HepG2 (cell line): ENCODE results near the gene HSDL1. TPM values are rescaled to one million over a fixed set of nuclear protein-coding genes. Genes with fewer than 3 reads are reported as not detected.

Experiments
- ATF7-NPFF ChIP-seq: sonication (generic); formaldehyde crosslinking; IDR thresholded peaks from 2 replicates; pipeline ENCODE4 v1.8.1; 2023; ENCODE audit warnings: mild to moderate bottlenecking, low read depth, missing genetic modification reagents, moderate library complexity
- CEBPG ChIP-seq: IDR thresholded peaks from 2 replicates; pipeline ENCODE4 v1.6.1; 2016
- DPF2 ChIP-seq: sonication (generic); formaldehyde crosslinking; IDR thresholded peaks from 2 replicates; pipeline ENCODE4 v1.4.0; 2020; ENCODE audit warnings: mild to moderate bottlenecking, low read depth, missing genetic modification reagents, borderline replicate concordance
- GTF3A ChIP-seq: sonication (generic); formaldehyde crosslinking; conservative IDR thresholded peaks from 2 replicates; pipeline ENCODE4 v1.4.0; 2020; ENCODE audit warnings: mild to moderate bottlenecking, missing genetic modification reagents
- KLF12 ChIP-seq: sonication (generic); formaldehyde crosslinking; IDR thresholded peaks from 2 replicates; pipeline ENCODE4 v1.4.0; 2020; ENCODE audit warnings: missing genetic modification reagents, borderline replicate concordance
- KLF9 ChIP-seq: IDR thresholded peaks from 2 replicates; pipeline ENCODE4 v1.6.1; 2016; ENCODE audit warnings: low read depth
- MXI1 ChIP-seq: IDR thresholded peaks from 3 replicates; pipeline ENCODE4 v1.6.1; 2012; ENCODE audit warnings: low read depth, low read length, inconsistent platforms, borderline replicate concordance
- NFKB2 ChIP-seq: sonication (generic); formaldehyde crosslinking; IDR thresholded peaks from 2 replicates; pipeline ENCODE4 v1.4.0; 2020; ENCODE audit warnings: missing genetic modification reagents, borderline replicate concordance
- PHF20 ChIP-seq: sonication (generic); formaldehyde crosslinking; IDR thresholded peaks from 2 replicates; pipeline ENCODE4 v1.5.0; 2020; ENCODE audit warnings: mild to moderate bottlenecking, missing genetic modification reagents
- PHF21A ChIP-seq: sonication (generic); formaldehyde crosslinking; IDR thresholded peaks from 2 replicates; pipeline ENCODE4 v1.5.0; 2020; ENCODE audit warnings: mild to moderate bottlenecking, missing genetic modification reagents
- RBM39 ChIP-seq: fragments of 200-400 bp; formaldehyde crosslinking; IDR thresholded peaks from one replicate; pipeline ENCODE4 v1.6.1; 2018; ENCODE audit warnings: antibody characterized with exemption, mild to moderate bottlenecking, low read depth, low read length; ENCODE audit not compliant: poor library complexity, severe bottlenecking
- SMYD3 ChIP-seq: sonication (generic); formaldehyde crosslinking; IDR thresholded peaks from 2 replicates; pipeline ENCODE4 v1.8.1; 2023; ENCODE audit warnings: mild to moderate bottlenecking, missing genetic modification reagents
- SRSF1 ChIP-seq: fragments of 200-400 bp; formaldehyde crosslinking; optimal IDR thresholded peaks from 2 replicates; pipeline ENCODE3; 2017; ENCODE audit warnings: mild to moderate bottlenecking, low read depth, low read length, moderate library complexity
- SUZ12 ChIP-seq: fragments of 150-350 bp; IDR thresholded peaks from 2 replicates; pipeline ENCODE4 v1.6.1; 2014; ENCODE audit warnings: low read depth, low read length
- ZBTB7A ChIP-seq: sonication (generic); formaldehyde crosslinking; IDR thresholded peaks from 2 replicates; pipeline ENCODE4 v1.8.0; 2022; ENCODE audit warnings: mild to moderate bottlenecking, missing genetic modification reagents
- ZNF124 ChIP-seq: sonication (generic); formaldehyde crosslinking; IDR thresholded peaks from 2 replicates; pipeline ENCODE4 v1.4.0; 2020; ENCODE audit warnings: missing genetic modification reagents
- ZNF263 ChIP-seq: sonication (generic); formaldehyde crosslinking; IDR thresholded peaks from 2 replicates; pipeline ENCODE4 v1.4.0; 2020; ENCODE audit warnings: missing genetic modification reagents
- ZNF564 ChIP-seq: sonication (generic); formaldehyde crosslinking; IDR thresholded peaks from 2 replicates; pipeline ENCODE4 v1.8.1; 2023; ENCODE audit warnings: mild to moderate bottlenecking, missing genetic modification reagents
- ZNF614 ChIP-seq: IDR thresholded peaks from 2 replicates; pipeline ENCODE4 v1.6.1; 2018; ENCODE audit warnings: missing biosample characterization, missing genetic modification reagents, inconsistent platforms, borderline replicate concordance
- ZNF772 ChIP-seq: sonication (generic); formaldehyde crosslinking; IDR thresholded peaks from 2 replicates; pipeline ENCODE4 v1.5.0; 2020; ENCODE audit warnings: mild to moderate bottlenecking, missing genetic modification reagents
- ZNF775 ChIP-seq: sonication (generic); formaldehyde crosslinking; IDR thresholded peaks from 2 replicates; pipeline ENCODE4 v1.4.0; 2020; ENCODE audit warnings: missing genetic modification reagents, mild to moderate bottlenecking, moderate library complexity, borderline replicate concordance
- ZNF883 ChIP-seq: sonication (generic); formaldehyde crosslinking; IDR thresholded peaks from 2 replicates; pipeline ENCODE4 v1.5.1; 2020; ENCODE audit warnings: mild to moderate bottlenecking, missing genetic modification reagents; ENCODE audit errors: not compliant biosample characterization
- polyA plus RNA-seq, 8 experiments: library from polyadenylated mRNA; depleted of rRNA in 3 of 8; stranded (reverse) in 7 of 8; unstranded in 1 of 8; fragments of >200 nt; fragmentation: Illumina TruSeq in 4 of 8; extraction: Trizol in 4 of 8; gene quantifications; 2 replicates each; pipeline versions ENCODE4 v1.2.1 to v1.2.3, GENCODE V29; 2011 to 2016; ENCODE audit warnings: low read depth in 4 of 8, missing spikeins in 1 of 8, mixed read lengths in 1 of 8; ENCODE audit not compliant: insufficient read depth in 1 of 8
- total RNA-seq, 5 experiments: library from RNA; depleted of rRNA; stranded (reverse); fragments of >200 nt; fragmentation: Illumina TruSeq; extraction: Trizol; gene quantifications; 2 replicates each; pipeline ENCODE4 v1.2.3, GENCODE V29; 2016; ENCODE audit warnings: low read depth in 1 of 5
- TF ChIP-seq, protein P1 (sequence below): sonication (generic); formaldehyde crosslinking; conservative IDR thresholded peaks from 2 replicates; pipeline ENCODE4 v1.8.0; 2022; ENCODE audit warnings: mild to moderate bottlenecking, moderate library complexity, missing genetic modification reagents
- TF ChIP-seq, protein P2 (sequence below): sonication (generic); formaldehyde crosslinking; IDR thresholded peaks from 2 replicates; pipeline ENCODE4 v1.4.0; 2020; ENCODE audit warnings: missing genetic modification reagents

HSDL1 gene
- total and polyA plus RNA-seq, 2 of the 13 experiments (the other 11 are each of a cell fraction or from before 2014, with no cell fraction given), result 49.2 to 49.7 TPM

DNA sequence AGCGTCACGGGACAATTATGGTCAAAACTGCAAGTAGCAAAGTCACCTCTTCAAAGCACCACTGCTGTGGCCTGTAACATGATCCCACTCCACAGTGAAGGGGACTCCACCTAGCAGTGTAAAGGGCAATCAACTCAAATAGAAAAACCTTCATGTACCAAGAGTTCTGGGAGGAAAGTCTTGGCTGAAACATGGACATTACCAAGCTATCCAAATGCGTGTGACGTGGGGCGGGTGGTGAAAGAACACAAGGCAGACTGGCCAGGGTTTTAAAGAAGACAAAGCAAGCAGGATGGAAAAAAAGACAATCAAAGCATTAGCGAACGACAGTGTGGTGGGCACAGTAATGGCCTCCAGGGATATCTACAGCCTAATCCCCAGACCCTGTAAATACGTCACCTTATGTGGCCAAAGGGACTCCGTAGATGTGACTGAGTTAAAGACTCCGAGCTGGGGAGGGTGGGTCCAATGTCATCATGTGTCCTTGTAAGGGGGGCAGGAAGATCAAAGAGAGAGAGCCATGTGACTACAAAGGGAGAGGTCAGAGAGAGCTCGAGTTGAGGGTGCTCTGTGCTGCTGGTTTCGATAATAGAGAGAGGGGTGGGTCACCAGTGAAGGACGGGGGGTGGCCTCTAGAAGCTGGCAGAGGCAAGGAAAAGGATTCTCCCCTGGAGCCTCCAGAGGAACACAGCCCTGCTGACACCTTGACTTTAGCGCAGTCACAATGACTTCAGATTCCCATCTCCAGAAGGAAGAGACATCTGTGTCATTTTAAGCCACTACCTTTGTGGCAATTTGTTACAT lies 6.0 kb downstream of the HSDL1 start (continued):
- no peak; the same call in 1 of the 2 replicates for TF ChIP-seq NFKB2
- TF ChIP-seq KLF9, result no peak
- TF ChIP-seq DPF2, result peak; percentile 80
- peak; percentile 86; the same call in 1 of the 2 replicates for TF ChIP-seq ZBTB7A (CRISPR knock-in tag)
- TF ChIP-seq ATF7-NPFF (CRISPR knock-in tag), result no peak
- no peak for TF ChIP-seq RBM39
- TF ChIP-seq, protein P1, sequence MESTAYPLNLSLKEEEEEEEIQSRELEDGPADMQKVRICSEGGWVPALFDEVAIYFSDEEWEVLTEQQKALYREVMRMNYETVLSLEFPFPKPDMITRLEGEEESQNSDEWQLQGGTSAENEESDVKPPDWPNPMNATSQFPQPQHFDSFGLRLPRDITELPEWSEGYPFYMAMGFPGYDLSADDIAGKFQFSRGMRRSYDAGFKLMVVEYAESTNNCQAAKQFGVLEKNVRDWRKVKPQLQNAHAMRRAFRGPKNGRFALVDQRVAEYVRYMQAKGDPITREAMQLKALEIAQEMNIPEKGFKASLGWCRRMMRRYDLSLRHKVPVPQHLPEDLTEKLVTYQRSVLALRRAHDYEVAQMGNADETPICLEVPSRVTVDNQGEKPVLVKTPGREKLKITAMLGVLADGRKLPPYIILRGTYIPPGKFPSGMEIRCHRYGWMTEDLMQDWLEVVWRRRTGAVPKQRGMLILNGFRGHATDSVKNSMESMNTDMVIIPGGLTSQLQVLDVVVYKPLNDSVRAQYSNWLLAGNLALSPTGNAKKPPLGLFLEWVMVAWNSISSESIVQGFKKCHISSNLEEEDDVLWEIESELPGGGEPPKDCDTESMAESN (CRISPR knock-in tag), result no peak
- TF ChIP-seq, protein P2, sequence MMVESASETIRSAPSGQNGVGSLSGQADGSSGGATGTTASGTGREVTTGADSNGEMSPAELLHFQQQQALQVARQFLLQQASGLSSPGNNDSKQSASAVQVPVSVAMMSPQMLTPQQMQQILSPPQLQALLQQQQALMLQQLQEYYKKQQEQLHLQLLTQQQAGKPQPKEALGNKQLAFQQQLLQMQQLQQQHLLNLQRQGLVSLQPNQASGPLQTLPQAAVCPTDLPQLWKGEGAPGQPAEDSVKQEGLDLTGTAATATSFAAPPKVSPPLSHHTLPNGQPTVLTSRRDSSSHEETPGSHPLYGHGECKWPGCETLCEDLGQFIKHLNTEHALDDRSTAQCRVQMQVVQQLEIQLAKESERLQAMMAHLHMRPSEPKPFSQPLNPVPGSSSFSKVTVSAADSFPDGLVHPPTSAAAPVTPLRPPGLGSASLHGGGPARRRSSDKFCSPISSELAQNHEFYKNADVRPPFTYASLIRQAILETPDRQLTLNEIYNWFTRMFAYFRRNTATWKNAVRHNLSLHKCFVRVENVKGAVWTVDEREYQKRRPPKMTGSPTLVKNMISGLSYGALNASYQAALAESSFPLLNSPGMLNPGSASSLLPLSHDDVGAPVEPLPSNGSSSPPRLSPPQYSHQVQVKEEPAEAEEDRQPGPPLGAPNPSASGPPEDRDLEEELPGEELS (CRISPR knock-in tag), result peak; percentile 60
- no peak for TF ChIP-seq ZNF775
- no peak; the same call in 1 of the 2 replicates for TF ChIP-seq ZNF614 (CRISPR knock-in tag)
- 0 out of 2 replicates have a peak, but pooled peaks have one; percentile 14 for TF ChIP-seq ZNF772 (CRISPR knock-in tag)
- TF ChIP-seq SRSF1, result no peak
- peak; percentile 87 for TF ChIP-seq PHF21A (CRISPR knock-in tag)
- peak; percentile 27 for TF ChIP-seq ZNF883 (CRISPR knock-in tag)
- peak; percentile 46; the same call in 1 of the 2 replicates for TF ChIP-seq ZNF263
- no peak for TF ChIP-seq GTF3A (CRISPR knock-in tag)
- TF ChIP-seq KLF12 (CRISPR knock-in tag), result no peak
- TF ChIP-seq ZNF564 (CRISPR knock-in tag), result no peak
- 0 out of 2 replicates have a peak, but pooled peaks have one; percentile 37 for TF ChIP-seq CEBPG (CRISPR knock-in tag)
- TF ChIP-seq SUZ12, result no peak
- TF ChIP-seq ZNF124 (CRISPR knock-in tag), result peak; percentile 1; the same call in 1 of the 2 replicates
- TF ChIP-seq PHF20 (CRISPR knock-in tag), result no peak; the same call in 1 of the 2 replicates
- TF ChIP-seq SMYD3 (CRISPR knock-in tag), result peak; percentile 72; the same call in 1 of the 2 replicates
- peak; percentile 51; the same call in 1 of the 3 replicates for TF ChIP-seq MXI1
